Measurements from ENCODE around the gene MMP10. TPM values are rescaled to one million over a fixed set of nuclear protein-coding genes. Genes with fewer than 3 reads are reported as not detected.
"Not testable (repeated sequence)": the region's sequence is repeated elsewhere in the genome, so short reads cannot be mapped to it uniquely, and the experiment has no call there.

MMP10 gene
- total RNA-seq, 1 experiment from 2014 or later = not detected

- TF ChIP-seq HMGXB4 (CRISPR knock-in tag; IDR thresholded peaks at IDR 0.05) (no peak), ZNF138 (CRISPR knock-in tag; conservative IDR thresholded peaks at IDR 0.05) (no peak), ZMAT4 (CRISPR knock-in tag; IDR thresholded peaks at IDR 0.05) (no peak), ZNF281 (CRISPR knock-in tag; IDR thresholded peaks at IDR 0.05) (no peak)
Measured at GRCh38 chr11:102733232-102733875, 47.1 kb downstream of the MMP10 start (continued).

GRCh38 chr11:102730944-102731343, 49.5 kb downstream of the MMP10 start:
- H3K4me3 Mint-ChIP-seq; H3K27ac Mint-ChIP-seq; H3K27me3 Mint-ChIP-seq (ENCODE audit: low read depth); H3K9me3 Mint-ChIP-seq; CTCF ChIA-PET; ATAC-seq; H3K36me3 Mint-ChIP-seq; DNase-seq (ENCODE audit: low spot score); H3K4me1 Mint-ChIP-seq; POLR2A ChIA-PET: not testable (repeated sequence)

GRCh38 chr11:102729849-102730815, 50.3 kb downstream of the MMP10 start:
- POLR2A ChIA-PET = interaction anchor here (0.7 kb wide), 1 partner anchor 7 kb away, joined by 3 read pairs; no protein-coding TSS in a partner anchor
- Mint-ChIP-seq H3K27ac (no peak overlapping the region), H3K4me1 (peaks cover 4% of the 10 kb centered on the region), H3K4me3 (no peak overlapping the region), H3K36me3 (no peaks in the 10 kb centered on the region), H3K9me3 (no peaks in the 10 kb centered on the region), H3K27me3 (ENCODE audit: low read depth) (no peaks in the 10 kb centered on the region)
- DNase-seq (ENCODE audit: low spot score) (no peak), ATAC-seq (no peak)
- TF ChIP-seq ZNF138 (CRISPR knock-in tag; conservative IDR thresholded peaks at IDR 0.05) (no peak), HMGA2 (CRISPR knock-in tag; IDR thresholded peaks at IDR 0.05) (no peak), NR3C1 (CRISPR knock-in tag; conservative IDR thresholded peaks at IDR 0.05; ENCODE audit: low read depth) (no peak), NFYB (CRISPR knock-in tag; conservative IDR thresholded peaks at IDR 0.05; ENCODE audit: low read depth) (no peak), E2F4 (CRISPR knock-in tag; IDR thresholded peaks at IDR 0.05; ENCODE audit: borderline replicate concordance, low read depth) (no peak), ESRRA (CRISPR knock-in tag; IDR thresholded peaks at IDR 0.05; ENCODE audit: borderline replicate concordance) (no peak), ZBTB43 (CRISPR knock-in tag; IDR thresholded peaks at IDR 0.05) (no peak), ATF2 (CRISPR knock-in tag; IDR thresholded peaks at IDR 0.05; ENCODE audit: borderline replicate concordance, low read depth) (no peak), NR2C2 (CRISPR knock-in tag; IDR thresholded peaks at IDR 0.05) (no peak), ZNF423 (CRISPR knock-in tag; IDR thresholded peaks at IDR 0.05) (no peak), RELA (CRISPR knock-in tag; IDR thresholded peaks at IDR 0.05; ENCODE audit: borderline replicate concordance) (no peak), SMAD4 (CRISPR knock-in tag; IDR thresholded peaks at IDR 0.05) (no peak), FOXJ3 (CRISPR knock-in tag; IDR thresholded peaks at IDR 0.05; ENCODE audit: borderline replicate concordance) (no peak), IRF2 (CRISPR knock-in tag; IDR thresholded peaks at IDR 0.05; ENCODE audit: borderline replicate concordance, low read depth) (no peak), ZNF416 (CRISPR knock-in tag; IDR thresholded peaks at IDR 0.05) (no peak)
- CTCF ChIA-PET = no interaction called here

Measured in WTC11 (cell line).